Measurements from ENCODE around the gene TNS4.
A peak's percentile ranks its signal among the peaks of the same experiment; 100 is the strongest.

The TNS4 gene

GRCh38 chr17:40516581-40517285 is 15.3 kb upstream of the TNS4 start:
- DNase-seq = peak; percentile 34

- no peak for DNase-seq
Measured at GRCh38 chr17:40515491-40516041, 14.1 kb upstream of the TNS4 start.

- DNase-seq = no peak
Measured at GRCh38 chr17:40515011-40515410, 13.6 kb upstream of the TNS4 start.

GRCh38 chr17:40514013-40514875 is 12.8 kb upstream of the TNS4 start:
- no peak for DNase-seq

- no peak for DNase-seq
Measured at GRCh38 chr17:40511667-40512220, 10.3 kb upstream of the TNS4 start.

- no peak for DNase-seq
Measured at GRCh38 chr17:40511136-40511535, 9.7 kb upstream of the TNS4 start.

- DNase-seq = no peak
Measured at GRCh38 chr17:40510328-40510648, 8.9 kb upstream of the TNS4 start.

- no peak for DNase-seq
Measured at GRCh38 chr17:40509626-40510327, 8.4 kb upstream of the TNS4 start.

- no peak for DNase-seq
Measured at GRCh38 chr17:40506786-40507185, 5.4 kb upstream of the TNS4 start.

GRCh38 chr17:40503154-40503553 is 1.7 kb upstream of the TNS4 start:
- no peak for DNase-seq

- DNase-seq = no peak
Measured at GRCh38 chr17:40502716-40503115, 1.3 kb upstream of the TNS4 start.

GRCh38 chr17:40500709-40501108 is 714 bp downstream of the TNS4 start:
- no peak for DNase-seq

- no peak for DNase-seq
Measured at GRCh38 chr17:40500190-40500589, 1.2 kb downstream of the TNS4 start.

GRCh38 chr17:40499551-40500189 is 1.8 kb downstream of the TNS4 start:
- no peak for DNase-seq

- no peak for DNase-seq
Measured at GRCh38 chr17:40498281-40499084, 2.9 kb downstream of the TNS4 start.

GRCh38 chr17:40497695-40498094 is 3.7 kb downstream of the TNS4 start:
- no peak for DNase-seq

GRCh38 chr17:40496634-40497420 is 4.6 kb downstream of the TNS4 start:
- no peak for DNase-seq

GRCh38 chr17:40496170-40496569 is 5.3 kb downstream of the TNS4 start:
- no peak for DNase-seq

GRCh38 chr17:40495140-40495539 is 6.3 kb downstream of the TNS4 start:
- DNase-seq = no peak

GRCh38 chr17:40493697-40494096 is 7.7 kb downstream of the TNS4 start:
- no peak for DNase-seq

- no peak for DNase-seq
Measured at GRCh38 chr17:40491486-40491885, 9.9 kb downstream of the TNS4 start.
